Pericardium fibroblast (primary cell): ENCODE measurements around the gene ASB11. TPM values are rescaled to one million over a fixed set of nuclear protein-coding genes. Genes with fewer than 3 reads are reported as not detected.

Source experiments
- total RNA-seq: library from RNA; depleted of rRNA; stranded (reverse); fragments of >200 nt; gene quantifications from 2 replicates; pipeline ENCODE4 v1.2.3, GENCODE V29; 2015

Gene ASB11
- not detected in 2 replicates for total RNA-seq

DNA sequence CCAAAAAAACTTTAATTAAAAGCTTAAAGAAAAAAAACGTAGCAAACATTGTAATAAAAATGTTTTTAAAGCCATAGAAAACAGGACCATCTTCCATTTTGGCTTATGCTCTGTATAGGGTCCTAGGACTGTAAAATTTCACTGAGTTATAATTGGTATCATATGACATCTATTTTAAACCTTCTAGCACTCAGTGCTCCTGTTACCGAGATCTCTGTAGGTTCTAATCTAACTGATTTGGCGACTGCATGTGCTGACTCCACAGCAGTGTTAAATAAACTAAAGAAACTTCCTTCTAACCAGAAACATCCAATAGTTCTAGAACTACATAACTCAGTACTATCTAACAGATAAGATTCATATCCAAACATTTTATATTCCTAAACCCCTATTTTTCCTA, at the start of gene ASB11:
Gene ASB11 (minus strand): TSS at position 132 of the 400 bp plus-strand sequence. CDS start 35 bp downstream, at position 97.

DNA sequence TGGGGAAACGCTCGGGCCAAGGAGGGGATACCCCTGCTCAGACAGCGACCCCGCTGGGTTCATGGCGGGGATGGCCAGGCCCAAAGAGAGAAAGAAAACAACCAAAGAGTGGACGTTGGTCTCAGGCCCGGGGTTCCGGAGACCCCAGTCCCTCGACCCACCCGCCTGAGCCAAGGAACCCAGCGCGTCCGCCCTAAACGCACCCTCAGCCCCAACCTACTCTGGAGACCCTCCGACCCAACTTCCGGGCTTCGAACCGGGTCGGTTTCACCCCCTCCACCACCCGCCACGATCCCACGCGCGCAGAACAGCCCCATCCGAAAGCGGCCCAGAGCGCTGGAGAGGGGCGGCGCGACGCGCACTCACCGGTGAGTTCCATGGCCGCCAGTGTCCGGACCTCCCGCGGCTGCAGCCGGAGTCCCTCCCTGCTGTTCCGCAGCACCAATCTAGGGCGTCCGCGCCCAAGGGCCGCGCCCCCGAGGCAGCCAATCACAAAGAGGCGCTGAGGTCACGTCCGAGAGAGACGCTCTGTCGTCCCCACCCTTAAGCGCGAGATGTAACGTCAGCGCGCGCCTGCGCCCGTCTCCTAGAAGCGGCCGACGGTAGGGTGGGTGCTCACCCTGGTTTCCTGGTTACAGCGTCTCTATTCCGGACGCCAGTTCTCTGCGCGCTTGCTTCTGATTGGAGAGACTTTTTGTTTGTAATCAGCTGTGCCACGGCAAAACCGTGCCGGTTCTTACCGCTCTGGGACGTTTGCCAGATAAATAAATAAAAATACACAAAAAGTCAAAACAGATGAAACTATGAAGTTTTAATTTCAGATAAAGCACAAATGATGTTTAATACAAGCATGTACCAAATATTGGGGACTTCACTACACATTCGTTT, 19.9 kb upstream of the ASB11 start, which contains the start of gene PIGA:
Gene PIGA (minus strand): TSS at position 389 of the 888 bp plus-strand sequence. CDS start 3,593 bp downstream, outside the sequence.

DNA sequence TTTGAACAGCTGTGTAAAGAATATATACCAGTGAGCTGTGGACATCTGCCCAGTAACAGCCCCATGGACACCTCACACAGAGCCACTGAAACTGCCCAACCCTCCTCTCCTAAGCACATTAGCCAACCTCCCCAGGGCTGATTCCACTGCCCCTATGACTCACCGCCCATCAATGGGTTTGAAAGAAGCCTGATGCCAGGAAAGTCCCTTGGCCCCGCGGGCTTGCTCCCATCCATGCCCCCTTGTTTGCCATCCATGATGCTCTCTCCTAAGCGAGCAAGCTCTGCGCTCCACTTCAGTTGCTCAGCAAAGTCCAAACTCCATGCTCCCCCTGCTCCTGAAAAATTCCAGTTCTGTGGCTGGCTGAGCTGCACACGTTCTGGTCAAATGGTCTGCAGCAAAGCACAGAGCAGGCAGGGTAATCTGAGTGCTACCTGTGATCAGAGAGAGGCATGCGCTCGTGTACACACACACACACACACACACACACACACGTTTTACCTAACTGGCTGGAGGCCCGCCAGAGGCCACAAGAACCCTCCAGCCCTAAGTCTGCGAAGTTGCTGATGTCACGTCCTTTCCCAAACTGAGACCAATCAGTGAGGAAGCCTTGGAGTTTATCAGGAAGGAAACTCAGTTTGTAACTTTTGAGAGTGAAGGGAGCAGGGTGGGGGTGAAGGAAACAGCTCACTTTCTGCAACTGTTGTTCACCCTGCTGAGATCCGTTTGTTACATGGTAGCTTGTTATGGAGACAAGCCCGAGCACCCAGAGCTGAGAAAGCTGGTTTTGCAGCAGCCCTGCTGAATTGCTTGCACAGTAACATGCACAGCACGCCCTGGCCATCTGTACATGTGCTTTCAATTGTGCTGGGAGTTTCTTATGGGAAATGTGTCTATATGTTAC, 45.6 kb downstream of the ASB11 start, which contains the start of gene ASB9:
Gene ASB9 (minus strand): TSS at position 466 of the 904 bp plus-strand sequence. CDS start 209 bp downstream, at position 257.

Other genes with a start within 250 kb of the ASB11 start
- 0.17 and 0.23 TPM in 2 replicates for gene ASB9, start 45.6 kb downstream of the ASB11 start, total RNA-seq
- gene PIGA, start 19.9 kb upstream of the ASB11 start, total RNA-seq, result 3.9 and 5.0 TPM in 2 replicates
- gene VEGFD, start 68.8 kb upstream of the ASB11 start, total RNA-seq, result 0.58 and 6.6 TPM in 2 replicates
- gene PIR, start 177.7 kb upstream of the ASB11 start, total RNA-seq, result 24.7 and 30.8 TPM in 2 replicates
- gene BMX, start 185.2 kb upstream of the ASB11 start, total RNA-seq, result not detected in 2 replicates